CD4-positive, alpha-beta T cell treated with Interleukin-21 for 1 hour (primary cell): Measurements from ENCODE around the gene CRIM1.

Experiments
- DNase-seq: peaks from one replicate; pipeline ENCODE4 v3.0.0-alpha.2; 2020

Gene CRIM1

DNA sequence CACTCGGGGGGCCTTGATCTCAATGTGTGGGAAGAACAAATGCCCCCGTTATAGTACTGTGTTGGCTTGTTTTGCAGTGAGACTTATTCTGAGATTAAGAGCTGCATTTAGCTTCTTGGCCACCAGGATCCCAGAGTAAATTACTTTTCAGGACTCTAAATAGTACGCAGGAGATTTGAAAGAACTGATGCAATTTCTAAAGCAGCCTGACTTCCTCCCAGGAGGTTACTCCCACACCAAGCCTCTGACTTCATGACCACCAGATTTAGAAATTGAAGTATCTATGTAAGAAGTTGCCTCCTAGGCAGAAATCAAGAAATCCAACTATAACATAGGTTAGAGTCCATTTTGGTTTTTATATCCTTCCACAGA is 175.4 kb downstream of the CRIM1 start:
- DNase-seq: no peak

DNA sequence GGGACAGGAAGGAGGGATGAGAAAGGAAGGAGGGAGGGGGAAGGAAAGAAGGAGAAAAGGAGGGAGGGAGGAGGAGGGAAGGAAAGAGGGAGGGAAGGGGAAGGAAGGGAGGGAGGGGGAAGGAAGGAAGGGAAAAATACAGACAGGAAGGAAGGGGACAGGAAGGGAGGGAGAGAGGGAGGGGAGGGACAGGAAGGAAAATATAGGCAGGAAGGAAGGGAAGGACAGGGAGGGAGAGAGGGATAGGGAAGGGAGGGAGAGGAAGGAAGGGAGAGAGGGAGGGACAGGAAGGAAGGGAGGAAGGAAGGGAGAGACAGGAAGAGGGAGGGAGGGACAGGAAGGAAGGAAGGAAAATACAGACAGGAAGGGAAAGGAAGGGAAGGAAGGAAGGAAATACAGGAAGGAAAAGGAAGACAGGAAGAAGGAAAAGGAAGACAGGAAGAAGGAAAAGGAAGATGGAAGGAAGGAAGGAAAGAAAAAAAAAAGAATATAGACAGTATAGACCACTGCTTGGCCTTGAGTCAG is 178.8 kb downstream of the CRIM1 start:
- DNase-seq: no peak

DNA sequence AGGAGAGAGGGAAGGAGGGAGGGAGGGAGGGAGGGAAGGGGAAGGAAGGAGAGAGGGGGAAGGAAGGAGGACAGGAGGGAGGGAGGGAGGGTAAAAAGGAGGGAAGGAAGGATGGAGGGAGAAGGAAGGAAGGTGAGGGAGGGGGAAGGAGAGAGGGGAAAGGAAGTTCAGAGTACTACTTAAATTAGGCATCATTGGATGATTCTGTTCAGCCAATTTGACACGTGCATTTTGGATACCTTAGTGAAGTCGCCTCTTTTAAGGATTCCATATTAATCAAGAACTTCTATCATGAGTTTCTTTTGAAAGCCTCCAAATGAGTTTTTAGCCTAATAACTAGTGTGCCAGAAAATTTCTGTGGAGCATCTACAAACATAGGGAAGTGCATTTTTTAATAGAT is 179.5 kb downstream of the CRIM1 start:
- no peak for DNase-seq

DNA sequence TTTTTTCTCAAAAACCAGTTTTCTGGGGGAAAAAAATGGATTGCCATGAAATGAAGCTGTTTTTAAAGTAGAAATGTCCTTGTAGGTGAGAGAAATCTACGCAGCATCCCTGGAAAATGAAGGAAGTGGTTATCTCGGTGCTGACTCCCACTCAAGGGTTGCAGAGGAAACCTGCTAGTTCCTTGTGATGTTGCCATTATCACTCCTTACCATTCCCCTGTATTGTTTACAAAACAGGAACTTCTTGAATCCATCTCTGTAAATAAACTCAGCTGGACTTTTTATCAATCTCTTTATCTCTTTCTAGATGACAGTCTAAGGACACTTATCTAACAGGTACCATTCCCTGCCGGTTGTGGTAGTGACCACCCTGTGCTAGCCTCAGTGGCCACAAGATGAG is 181.2 kb downstream of the CRIM1 start:
- no peak for DNase-seq

DNA sequence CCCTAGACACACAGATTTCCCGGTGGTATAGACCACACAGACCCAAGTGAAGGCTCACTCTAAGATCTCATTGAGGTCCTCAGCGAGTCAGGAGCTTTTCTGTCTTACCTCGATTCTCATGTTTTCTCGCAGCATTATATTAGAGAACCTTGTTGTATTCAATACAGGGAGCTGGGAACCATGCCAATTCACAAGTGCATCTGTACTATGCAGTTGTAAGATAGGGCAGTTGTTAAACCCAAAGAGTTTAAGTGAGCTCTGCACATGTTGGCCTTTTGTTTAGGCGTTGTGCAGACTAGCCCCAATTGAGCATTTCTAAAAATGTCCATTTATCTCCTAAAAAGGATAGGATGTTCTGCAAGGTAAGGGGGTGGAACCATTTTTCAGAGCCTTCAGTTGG is 182.8 kb downstream of the CRIM1 start:
- no peak for DNase-seq

DNA sequence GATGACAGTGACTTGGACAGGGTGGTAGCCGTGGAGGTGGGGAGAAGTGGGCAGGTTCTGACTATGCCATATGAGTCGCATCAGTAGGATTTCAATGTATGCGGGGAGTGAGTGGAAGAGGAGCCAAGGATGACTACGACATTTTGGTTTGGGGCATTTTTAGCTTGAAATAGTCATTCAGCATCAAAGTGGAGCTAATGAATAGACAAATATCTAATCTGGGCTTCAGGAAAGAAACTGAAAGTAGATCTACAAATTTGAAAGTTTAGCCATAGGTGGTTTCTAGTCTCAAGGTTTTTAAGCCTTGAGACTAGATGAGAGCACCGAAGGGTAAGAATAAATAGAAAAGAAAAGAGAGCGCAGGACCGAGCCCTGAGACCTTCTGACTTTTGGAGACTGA is 184.1 kb downstream of the CRIM1 start:
- DNase-seq: no peak

DNA sequence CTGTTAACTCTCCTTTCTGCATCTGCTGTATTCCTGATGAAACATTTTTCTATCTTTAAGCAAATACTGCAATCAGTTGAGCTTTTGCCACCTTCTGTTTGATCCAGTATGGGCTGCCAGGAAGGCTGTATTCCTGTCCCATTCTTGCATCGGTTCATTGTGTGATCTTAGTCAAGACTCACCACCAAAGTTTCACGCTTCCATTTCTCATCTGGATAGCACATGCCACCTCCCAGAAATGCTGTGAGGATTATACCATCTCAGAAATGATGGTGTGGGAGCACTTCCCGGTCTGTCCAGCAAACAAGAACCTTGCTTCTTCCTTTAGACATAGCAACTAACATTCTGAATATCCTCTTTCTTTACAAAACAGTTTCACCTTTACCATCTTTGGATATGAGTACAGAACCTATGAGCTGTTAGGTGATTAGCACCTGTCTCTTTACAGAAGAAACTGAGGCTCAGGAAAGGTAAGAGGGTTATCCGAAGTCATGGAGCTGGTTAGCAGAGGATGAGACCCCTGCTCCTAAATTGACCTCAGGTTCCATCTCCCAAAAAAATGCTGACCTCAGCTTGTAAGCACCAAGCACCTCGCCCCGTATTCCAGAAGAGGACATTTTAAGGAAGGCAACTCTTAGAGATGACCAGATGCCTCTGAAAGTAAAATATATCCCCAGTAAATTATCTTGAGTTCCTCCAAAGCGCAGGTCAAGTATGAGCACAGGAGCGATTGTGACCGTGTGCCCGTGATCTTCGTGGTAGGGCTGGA is 185.6 kb downstream of the CRIM1 start:
- no peak for DNase-seq

DNA sequence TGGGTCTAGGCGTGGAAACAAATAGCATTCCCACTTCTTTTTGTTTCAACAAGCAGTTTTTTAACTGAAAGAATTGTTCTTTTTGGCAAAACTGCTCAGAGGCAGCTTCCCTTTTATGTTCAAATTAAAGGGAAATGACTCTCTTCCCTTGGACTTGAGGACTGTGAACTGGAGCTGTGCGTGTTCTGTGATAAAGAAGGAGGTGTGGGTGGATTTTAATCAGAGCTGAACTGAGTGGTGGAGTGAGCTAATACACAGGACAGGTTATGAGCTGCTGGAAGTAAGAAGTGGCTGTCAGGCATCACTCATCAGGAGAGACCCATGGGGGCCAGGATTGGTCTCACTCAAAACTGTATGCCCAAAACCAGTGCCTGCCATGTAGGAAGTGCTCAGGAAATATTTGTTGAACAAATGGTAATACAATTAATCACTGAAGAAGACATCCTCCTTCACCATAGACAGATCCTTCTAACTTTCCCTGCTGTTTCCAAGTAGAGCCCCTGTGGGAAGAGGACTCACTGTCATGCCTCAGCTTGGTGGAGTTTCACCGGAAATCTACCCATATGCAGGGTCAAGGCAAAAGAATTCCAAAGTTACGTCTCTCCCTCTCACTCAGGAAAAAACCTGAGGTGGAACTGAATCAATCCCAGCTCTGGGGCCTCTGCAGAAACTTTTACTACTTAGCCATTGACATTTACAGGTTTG is 186.5 kb downstream of the CRIM1 start:
- no peak for DNase-seq

DNA sequence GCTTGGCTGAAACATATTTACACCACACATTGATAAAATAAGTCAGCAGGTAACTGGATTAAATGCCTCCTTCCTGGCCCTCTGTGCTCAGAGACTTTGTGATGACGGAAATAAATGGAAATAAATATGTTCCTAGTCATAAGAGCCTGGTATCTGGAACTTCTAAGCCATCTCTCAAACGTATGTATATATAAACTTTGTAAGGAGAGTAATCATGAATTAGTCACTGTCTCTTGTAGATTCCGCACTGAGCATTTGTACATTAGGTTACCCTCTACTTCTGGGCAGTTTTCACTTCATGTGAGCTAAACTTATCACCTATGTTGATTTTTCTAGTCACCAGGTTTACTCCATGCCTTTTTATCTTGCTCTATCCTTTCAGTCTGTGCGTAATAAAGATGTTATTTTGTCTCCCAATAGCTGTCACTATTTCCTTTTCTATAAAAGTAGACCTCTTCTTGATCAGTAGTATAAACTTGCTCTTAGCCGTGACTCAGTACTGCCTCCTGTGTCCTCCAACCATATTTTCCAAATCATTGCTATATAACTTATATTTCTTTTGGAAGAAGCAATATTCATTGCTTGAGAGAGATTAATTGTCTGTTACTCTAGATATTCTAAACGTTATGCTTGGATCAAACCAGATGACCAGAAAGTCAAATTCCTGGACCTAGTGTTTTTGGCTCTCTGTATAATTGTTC is 189.2 kb downstream of the CRIM1 start:
- no peak for DNase-seq

DNA sequence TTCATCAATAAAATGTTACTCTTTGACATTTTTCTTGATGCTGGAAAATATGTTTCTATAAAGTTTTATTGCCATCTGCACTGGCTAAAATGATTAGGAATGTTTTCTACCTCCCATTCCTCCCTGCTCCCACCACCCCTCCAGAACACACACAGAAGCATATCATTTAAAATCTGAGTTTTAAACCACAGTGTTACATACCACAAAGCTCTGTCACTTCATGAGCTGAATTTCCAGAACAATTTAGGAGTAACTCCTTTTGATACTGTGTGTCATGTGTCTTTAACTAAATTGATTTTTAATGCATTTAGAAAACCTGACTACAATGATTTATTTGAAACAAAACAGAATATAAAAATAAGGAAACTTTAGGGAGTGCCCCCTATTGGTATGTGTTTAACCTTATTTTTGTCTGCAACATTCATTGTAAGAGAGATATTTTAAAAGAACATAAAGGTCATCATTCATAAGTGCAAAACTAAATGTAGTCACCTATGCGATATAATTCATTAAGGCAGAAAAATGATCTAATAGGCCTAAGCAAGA is 190.4 kb downstream of the CRIM1 start:
- no peak for DNase-seq

DNA sequence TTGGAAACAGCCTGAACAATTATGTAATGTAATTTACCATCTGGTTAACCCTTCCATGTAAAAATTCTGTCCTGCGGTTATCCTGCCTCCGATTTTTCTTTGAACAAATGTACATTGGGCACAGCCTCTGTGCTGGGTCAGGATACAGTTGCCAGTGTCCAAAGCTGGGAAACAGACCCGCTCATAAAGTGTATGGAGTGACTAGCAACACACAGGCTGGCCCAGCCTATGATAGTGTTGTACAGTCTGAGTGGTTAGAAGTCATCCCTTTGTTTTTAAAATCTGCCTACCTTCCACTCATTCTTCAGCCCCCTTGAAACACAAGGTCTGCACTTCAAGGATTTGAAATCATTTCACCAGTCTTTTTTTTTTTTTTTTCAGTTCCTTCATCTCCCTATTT is 192.3 kb downstream of the CRIM1 start:
- DNase-seq: no peak

DNA sequence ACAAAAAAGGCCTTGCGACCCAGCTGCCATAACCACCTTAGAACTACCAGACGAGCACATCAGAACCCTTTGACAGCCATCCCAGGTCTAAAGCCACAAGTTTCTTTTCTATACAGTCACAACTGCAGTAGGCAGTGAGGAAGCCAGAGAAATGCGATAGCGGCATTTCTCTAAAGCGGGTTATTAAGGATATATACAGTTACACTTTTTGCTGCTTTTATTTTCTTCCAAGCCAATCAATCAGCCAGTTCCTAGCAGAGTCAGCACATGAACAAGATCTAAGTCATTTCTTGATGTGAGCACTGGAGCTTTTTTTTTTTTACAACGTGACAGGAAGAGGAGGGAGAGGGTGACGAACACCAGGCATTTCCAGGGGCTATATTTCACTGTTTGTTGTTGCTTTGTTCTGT is 193.6 kb downstream of the CRIM1 start:
- no peak for DNase-seq

DNA sequence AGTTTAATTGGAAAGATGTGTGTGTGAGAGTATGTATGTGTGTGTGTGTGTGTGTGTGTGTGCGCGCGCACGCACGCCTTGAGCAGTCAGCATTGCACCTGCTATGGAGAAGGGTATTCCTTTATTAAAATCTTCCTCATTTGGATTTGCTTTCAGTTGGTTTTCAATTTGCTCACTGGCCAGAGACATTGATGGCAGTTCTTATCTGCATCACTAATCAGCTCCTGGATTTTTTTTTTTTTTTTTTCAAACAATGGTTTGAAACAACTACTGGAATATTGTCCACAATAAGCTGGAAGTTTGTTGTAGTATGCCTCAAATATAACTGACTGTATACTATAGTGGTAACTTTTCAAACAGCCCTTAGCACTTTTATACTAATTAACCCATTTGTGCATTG is 194.4 kb downstream of the CRIM1 start:
- DNase-seq: no peak

DNA sequence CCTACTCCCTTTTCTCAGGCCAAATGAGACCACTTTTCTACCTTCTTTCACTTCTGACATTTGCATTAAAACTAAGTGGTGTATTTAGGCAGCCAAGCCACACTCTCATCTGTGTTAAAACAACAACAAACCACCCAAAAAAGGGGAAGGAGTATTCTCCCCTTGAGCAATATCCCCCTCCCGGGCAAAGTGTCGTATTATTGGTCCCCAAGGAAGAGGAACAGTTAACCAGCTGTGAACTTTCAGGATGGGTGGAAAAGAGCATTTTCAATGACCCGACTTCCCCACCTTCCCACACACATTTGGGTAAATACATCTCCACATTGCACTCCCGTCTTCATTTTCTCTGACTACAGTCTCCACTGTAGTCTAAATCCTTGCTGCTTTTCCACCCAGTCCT is 198.1 kb downstream of the CRIM1 start:
- no peak for DNase-seq

DNA sequence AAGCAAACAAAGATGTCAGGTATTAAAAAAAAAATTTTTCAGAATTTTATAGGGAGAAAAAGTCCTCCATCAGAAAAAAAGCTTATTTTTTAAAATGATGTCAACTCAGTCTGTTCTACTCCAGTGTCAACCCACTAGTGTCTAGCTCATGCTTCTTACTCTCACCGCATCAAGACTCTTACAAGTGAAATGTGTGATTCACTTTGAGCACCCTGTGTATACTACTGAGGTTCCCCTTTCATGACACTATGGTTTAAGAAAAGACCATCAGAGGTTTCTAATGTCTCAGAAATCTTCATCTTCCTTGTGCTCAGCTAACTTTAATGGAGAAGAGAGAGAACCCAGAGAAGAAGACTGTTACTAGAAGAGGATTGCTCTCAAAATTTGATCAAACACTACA is 199.0 kb downstream of the CRIM1 start:
- no peak for DNase-seq

DNA sequence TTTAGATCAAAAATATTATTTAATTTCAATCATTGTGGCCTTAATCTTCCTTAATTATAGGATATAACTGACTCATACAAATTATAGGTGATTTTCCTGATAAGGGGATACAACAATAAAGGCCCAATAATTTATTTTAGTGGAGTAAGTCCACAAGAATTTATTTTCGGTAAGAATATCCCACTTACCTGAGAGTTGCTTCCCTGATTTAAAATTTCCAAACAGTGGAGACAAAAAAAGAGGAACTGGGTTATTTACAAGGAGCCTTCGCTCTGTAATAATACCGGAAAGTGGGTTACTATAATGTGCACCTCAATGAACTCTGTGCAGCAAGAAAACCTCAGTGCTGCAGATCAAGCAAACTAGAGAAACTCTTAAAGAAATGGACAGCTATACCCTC is 200.2 kb downstream of the CRIM1 start:
- DNase-seq: no peak

DNA sequence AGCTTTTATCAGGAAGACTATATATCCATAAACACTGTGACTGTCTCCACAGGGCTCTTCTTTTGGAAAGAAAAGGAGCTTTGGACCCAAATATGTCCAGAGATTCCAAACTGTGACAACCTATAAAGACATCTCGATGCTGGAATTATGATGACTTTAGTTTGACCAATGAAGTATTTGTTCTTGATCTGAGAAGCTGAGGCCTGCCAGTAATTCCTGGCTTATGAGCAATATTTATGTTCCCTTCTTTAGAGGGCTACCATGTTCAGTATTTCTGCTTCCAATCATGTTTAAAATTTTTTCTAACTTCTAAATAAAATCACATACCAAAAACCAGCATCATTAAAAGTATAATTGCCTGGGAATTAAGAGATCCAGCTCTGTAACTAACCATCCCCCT is 201.3 kb downstream of the CRIM1 start:
- DNase-seq: no peak

DNA sequence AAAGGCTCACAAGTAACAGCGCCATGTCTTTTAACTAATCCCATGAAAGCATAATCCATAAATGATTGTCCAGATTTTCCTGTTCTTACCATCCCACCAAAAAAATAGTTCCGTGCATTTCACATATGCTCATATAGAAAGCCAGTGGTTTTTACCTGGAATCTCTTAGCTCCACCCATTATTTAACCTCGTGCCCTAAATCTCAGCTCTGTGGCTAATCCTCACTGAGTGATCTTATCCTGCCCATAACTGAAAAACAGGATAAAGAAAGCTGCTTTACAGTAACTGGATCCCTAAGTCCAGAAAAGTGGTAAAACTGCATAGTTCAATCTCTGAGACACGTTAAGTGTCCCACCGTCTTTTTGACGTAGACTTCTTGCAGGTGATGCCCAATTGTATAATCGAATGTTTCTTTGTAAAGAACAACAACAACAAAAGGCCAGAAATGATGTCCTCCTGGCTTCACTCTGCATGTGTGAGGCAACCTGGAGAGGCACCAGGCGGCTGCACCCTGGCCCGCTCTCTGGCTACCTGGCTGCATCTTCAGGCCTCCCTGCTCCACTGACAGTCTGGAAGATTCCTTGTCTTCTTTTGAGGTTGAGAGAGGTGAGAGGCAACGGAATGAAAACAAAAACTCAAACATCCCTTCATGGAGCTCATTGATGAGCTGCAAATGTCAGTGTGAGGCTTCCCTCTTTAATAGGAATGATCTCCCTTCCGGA is 203.8 kb downstream of the CRIM1 start:
- DNase-seq: no peak

DNA sequence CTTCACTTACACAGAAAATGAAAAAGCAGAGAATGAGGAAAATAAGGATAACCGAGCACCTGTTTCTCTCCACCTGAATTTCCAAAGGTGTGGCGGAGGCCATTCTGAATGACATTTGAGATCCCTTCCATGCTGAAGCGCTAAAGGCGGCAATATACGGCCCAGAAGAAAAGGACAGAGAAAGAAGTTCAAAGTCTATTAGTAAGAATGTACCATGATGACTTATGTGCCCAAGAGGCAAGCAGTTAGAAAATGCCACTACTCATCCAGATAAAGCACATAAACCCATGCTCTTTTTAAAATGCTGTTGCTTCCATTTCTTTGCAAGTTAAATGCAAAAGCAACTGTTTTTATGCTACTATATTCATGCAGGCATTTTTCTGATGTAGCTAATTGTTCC is 205.1 kb downstream of the CRIM1 start:
- no peak for DNase-seq

DNA sequence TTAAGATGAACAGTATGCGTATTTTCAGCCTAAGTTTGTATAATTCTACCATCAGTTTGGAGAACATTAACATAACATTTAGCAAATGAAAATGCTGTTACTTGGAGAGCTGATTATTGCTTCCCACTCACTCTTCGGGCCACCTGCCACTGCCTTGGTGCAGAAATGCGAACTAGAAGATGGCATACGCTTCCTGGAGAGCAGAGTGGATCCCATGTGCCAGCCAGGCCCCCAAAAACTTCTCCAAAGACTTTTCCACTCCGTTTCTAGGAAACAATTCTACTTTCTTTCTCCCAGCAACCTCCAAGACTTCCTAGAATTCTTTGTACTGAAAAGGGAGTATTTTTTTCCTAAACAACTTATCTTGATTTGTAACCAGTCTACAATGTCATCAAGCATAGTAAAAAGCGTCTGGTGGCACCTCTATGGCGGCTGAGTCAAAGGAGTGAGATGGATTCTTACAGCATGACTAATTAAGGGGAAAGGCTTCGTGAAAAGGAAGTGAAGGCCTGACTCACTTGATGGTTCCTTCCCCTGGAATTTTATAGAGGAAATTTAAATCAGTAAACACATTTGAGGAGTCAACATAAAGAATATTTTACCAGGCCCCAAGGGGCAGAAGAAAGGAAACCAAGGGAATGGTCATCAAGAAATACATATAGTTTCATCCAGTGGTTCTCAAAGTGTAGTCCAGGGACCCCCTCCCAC is 205.8 kb downstream of the CRIM1 start:
- DNase-seq: no peak

DNA sequence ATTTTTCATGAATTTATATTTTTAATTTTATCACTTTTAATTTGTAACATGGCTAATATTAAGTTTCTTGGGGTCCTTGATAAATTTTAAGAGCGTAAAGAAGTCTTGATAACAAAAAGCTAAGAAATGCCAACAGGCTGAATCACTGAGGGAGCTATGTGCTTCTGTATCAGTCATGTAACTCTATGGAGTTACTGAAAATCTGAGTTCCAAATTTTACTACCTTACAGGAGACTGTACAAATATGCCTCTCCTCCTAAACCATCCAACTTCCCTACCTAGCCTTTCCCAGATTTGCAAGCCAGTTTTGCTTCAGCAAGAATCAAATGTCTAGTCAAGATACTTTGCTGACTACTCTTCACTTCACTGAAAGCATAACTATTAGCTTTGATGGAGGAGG is 206.7 kb downstream of the CRIM1 start:
- DNase-seq: no peak

DNA sequence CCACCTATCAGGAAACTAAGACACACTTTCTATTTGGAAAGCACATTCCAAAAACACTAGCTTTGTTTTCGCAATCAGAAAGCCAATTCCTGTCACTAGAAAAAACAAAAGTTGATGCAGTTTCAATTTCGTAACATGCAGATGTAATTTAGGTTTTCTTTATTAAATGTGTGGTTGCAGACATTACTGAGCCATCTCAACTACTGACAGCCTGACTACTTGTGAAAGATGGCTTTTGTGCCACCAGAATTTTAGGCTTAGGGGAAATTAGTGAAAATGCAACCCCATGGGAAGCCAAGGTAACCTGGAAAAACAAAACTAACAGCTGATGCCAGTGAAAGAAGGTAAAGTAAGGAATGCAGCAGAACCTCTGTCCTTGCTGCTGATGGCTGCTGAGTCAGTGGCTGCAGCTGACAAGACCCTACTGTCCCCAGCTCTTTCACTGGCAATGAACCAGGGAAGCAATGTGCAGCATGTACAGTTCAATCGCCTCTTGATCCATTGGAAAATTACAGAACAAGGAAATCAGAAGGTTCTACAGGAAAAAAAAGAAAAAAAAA is 207.5 kb downstream of the CRIM1 start:
- DNase-seq: no peak
